Measurements from ENCODE around the gene COQ2.

GRCh38 chr4:83276299-83277040 is 8.1 kb downstream of the COQ2 start:
- TF ChIP-seq CTCF (conservative IDR thresholded peaks at IDR 0.05 in 1 of 2, IDR thresholded peaks at IDR 0.05 in 1 of 2; ENCODE audit: extremely low read depth in 1 of 2, insufficient read depth in 1 of 2, low read depth in 1 of 2, low read length in 2 of 2) (no peak), EZH2 (IDR thresholded peaks at IDR 0.05; ENCODE audit: borderline replicate concordance, low read length) (no peak)

Measured in mammary epithelial cell (primary cell).